ENCODE data around the gene DNAJB9.
A peak's percentile ranks its signal among the peaks of the same experiment; 100 is the strongest.

Gene DNAJB9

GRCh38 chr7:108557191-108557590, 12.5 kb upstream of the DNAJB9 start:
- H3K4me3 ChIP-seq (ENCODE audit: low read depth, low read length) = no peak overlapping the region
- TF ChIP-seq CTCF (IDR thresholded peaks at IDR 0.05; ENCODE audit: low read depth, low read length) = no peak
- in situ Hi-C loops (cut with HindIII; ENCODE audit: low sequenced_read_pairs) = no loop called here
- DNase-seq (ENCODE audit: low read depth, low spot score) = no peak

- in situ Hi-C loops (cut with HindIII; ENCODE audit: low sequenced_read_pairs) = no loop called here
- H3K4me3 ChIP-seq (ENCODE audit: low read depth, low read length) = no peak overlapping the region
- no peak for DNase-seq (ENCODE audit: low read depth, low spot score)
- no peak for TF ChIP-seq CTCF (IDR thresholded peaks at IDR 0.05; ENCODE audit: low read depth, low read length)
These were observed 12.1 kb upstream of the DNAJB9 start for GRCh38 chr7:108557617-108558016.

DNA sequence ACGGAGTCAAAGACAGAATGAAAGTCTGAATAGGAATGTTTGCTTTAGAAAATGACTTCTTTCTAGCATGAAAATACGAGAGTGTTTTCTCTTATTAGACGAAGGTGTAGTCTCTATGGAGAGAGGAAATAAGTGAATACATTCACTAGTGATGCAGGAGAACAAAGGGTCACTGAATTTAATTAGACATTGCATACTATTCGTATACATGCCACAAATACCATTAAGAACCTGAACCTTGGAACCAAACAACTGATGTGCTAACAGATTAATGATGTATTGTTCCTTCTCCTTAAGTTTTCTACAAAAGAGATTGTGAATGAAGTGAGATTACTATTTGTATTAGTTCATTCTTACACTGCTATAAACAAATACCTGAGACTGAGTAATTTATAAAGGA, 10.4 kb upstream of the DNAJB9 start:
- DNase-seq (ENCODE audit: low read depth, low spot score) = no peak
- in situ Hi-C loops (cut with HindIII; ENCODE audit: low sequenced_read_pairs) = no loop called here
- no peak for TF ChIP-seq CTCF (IDR thresholded peaks at IDR 0.05; ENCODE audit: low read depth, low read length)
- no peak overlapping the region for H3K4me3 ChIP-seq (ENCODE audit: low read depth, low read length)

- no peak overlapping the region for H3K4me3 ChIP-seq (ENCODE audit: low read depth, low read length)
- DNase-seq (ENCODE audit: low read depth, low spot score) = peak; percentile 19
- no peak for TF ChIP-seq CTCF (IDR thresholded peaks at IDR 0.05; ENCODE audit: low read depth, low read length)
- in situ Hi-C loops (cut with HindIII; ENCODE audit: low sequenced_read_pairs) = no loop called here
These were observed 8.5 kb upstream of the DNAJB9 start for GRCh38 chr7:108561047-108561619.

GRCh38 chr7:108565987-108566386, 3.7 kb upstream of the DNAJB9 start:
- DNase-seq (ENCODE audit: low read depth, low spot score) = no peak
- no peak overlapping the region for H3K4me3 ChIP-seq (ENCODE audit: low read depth, low read length)
- no peak for TF ChIP-seq CTCF (IDR thresholded peaks at IDR 0.05; ENCODE audit: low read depth, low read length)
- in situ Hi-C loops (cut with HindIII; ENCODE audit: low sequenced_read_pairs) = no loop called here

DNA sequence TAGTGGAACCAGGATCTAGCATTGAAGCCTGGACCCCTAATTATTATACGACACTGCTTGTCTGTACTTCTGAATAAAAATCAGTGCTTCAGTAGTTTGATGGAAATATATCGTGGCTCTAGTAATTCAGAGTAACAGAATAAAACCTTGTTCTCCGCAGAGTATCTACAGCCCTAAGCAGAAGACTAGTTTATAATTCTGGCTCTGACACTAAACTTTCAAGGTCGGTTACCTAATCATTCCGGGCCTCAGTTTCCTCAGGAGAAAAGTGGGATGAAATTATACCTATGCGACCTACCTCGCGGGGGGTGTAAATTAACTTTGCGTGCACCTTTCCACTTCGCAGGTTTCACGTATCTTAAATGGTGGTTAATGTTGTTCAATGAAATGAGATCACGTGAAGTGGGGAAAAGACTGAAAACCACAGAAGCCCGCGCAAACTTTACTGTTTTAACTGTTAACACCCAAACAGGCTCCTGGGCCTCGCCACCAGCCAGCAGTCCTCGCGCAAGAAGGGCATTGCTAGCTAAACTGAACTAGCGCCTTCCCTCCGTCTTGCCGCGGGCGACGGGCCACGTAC, 783 bp upstream of the DNAJB9 start:
- no peak for DNase-seq (ENCODE audit: low read depth, low spot score)
- no peak for TF ChIP-seq CTCF (IDR thresholded peaks at IDR 0.05; ENCODE audit: low read depth, low read length)
- in situ Hi-C loops (cut with HindIII; ENCODE audit: low sequenced_read_pairs) = no loop called here
- H3K4me3 ChIP-seq (ENCODE audit: low read depth, low read length) = peak overlapping the region; percentile 95
